ENCODE results near the gene SELENOH.

DNA sequence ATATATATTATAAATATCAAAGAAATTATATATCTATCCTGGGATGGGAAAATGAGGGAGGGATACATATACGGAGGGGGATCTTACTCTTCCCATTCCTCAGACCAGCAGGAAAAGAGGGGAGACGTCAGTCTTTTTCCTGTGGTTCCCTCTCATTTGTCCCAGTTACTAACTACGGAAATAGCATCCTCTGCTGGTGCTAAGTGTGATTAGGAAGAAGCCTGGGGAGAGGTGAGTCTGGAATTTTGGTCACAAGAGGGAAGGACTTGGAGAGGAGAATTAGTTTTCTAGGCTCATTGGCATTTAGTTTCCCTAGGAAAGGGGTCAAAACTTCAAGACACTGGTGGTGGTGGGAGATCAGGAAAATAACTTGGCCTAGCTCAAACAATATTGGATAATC is 40.9 kb upstream of the SELENOH start:
- TF ChIP-seq ARNTL (CRISPR knock-in tag; IDR thresholded peaks at IDR 0.05; ENCODE audit: borderline replicate concordance, low read depth) = no peak
- TF ChIP-seq, protein P1, sequence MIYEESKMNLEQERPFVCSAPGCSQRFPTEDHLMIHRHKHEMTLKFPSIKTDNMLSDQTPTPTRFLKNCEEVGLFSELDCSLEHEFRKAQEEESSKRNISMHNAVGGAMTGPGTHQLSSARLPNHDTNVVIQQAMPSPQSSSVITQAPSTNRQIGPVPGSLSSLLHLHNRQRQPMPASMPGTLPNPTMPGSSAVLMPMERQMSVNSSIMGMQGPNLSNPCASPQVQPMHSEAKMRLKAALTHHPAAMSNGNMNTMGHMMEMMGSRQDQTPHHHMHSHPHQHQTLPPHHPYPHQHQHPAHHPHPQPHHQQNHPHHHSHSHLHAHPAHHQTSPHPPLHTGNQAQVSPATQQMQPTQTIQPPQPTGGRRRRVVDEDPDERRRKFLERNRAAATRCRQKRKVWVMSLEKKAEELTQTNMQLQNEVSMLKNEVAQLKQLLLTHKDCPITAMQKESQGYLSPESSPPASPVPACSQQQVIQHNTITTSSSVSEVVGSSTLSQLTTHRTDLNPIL (CRISPR knock-in tag; IDR thresholded peaks at IDR 0.05; ENCODE audit: low read depth) = no peak
- TF ChIP-seq, protein P2, sequence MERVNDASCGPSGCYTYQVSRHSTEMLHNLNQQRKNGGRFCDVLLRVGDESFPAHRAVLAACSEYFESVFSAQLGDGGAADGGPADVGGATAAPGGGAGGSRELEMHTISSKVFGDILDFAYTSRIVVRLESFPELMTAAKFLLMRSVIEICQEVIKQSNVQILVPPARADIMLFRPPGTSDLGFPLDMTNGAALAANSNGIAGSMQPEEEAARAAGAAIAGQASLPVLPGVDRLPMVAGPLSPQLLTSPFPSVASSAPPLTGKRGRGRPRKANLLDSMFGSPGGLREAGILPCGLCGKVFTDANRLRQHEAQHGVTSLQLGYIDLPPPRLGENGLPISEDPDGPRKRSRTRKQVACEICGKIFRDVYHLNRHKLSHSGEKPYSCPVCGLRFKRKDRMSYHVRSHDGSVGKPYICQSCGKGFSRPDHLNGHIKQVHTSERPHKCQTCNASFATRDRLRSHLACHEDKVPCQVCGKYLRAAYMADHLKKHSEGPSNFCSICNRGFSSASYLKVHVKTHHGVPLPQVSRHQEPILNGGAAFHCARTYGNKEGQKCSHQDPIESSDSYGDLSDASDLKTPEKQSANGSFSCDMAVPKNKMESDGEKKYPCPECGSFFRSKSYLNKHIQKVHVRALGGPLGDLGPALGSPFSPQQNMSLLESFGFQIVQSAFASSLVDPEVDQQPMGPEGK (CRISPR knock-in tag; IDR thresholded peaks at IDR 0.05; ENCODE audit: borderline replicate concordance) = no peak

All from SK-N-SH treated with all-trans-retinoic acid at 6 μM for 48 hours (cell line).